Ramos (cell line): ENCODE data around the gene COPZ2.
"Not testable (repeated sequence)": the region's sequence is repeated elsewhere in the genome, so short reads cannot be mapped to it uniquely, and the experiment has no call there.

Source experiments
- in situ Hi-C: fragments of 300-500 bp; cut with MboI; formaldehyde crosslinking; loops from one replicate; pipeline ENCODE4 v1.14.3; 2022; ENCODE audit warnings: low sequenced_read_pairs; ENCODE audit not compliant: unreplicated experiment

Gene COPZ2, protein sequence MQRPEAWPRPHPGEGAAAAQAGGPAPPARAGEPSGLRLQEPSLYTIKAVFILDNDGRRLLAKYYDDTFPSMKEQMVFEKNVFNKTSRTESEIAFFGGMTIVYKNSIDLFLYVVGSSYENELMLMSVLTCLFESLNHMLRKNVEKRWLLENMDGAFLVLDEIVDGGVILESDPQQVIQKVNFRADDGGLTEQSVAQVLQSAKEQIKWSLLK

DNA sequence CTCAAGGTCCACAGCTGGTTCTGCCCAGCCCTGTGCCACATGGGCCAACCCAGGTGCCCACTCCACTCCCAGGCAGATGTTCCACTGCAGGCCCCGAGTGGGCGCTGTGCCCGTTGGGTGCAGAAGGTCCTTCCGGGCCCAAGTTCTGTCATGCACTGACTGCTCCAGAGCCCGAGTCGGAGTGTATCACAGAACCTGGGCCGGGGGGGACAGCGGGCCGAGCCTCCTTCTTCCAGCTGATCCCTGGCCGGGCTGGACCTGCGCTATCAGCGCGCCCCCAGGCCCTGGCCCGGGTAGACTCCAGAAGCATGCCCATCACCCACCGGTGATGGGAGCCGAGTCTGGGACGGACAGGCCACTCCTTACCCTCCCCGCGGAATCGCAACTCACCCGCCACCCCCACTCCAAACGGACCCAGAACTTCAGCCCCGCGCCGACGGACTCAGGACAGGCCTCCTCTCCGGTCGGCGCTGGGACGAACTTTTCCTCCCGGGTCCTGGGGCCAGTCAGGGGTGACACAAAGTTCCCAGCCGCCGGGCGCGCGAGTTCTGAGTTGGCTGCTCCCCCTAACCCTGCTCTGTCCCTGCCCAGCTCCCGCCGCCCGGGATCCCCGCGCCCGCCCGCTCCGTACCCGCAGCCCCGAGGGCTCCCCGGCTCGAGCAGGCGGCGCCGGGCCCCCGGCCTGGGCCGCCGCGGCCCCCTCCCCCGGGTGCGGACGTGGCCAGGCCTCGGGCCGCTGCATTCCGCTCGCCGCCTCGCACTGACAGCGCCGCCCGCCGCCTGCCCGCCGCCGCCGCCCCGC is at the start of gene COPZ2:
Gene COPZ2 (minus strand): TSS at position 762 of the 802 bp plus-strand sequence. CDS start 20 bp downstream, at position 742.
- in situ Hi-C loops, result no loop called here

- in situ Hi-C loops, result no loop called here
Measured at GRCh38 chr17:48084932-48085331, 47.3 kb upstream of the COPZ2 start.

GRCh38 chr17:48081858-48082257 is 44.3 kb upstream of the COPZ2 start:
- in situ Hi-C loops, result no loop called here

- in situ Hi-C loops, result not testable (repeated sequence)
Measured at GRCh38 chr17:48077152-48077551, 39.6 kb upstream of the COPZ2 start.

GRCh38 chr17:48074322-48075081 is 36.9 kb upstream of the COPZ2 start:
- in situ Hi-C loops, result no loop called here

DNA sequence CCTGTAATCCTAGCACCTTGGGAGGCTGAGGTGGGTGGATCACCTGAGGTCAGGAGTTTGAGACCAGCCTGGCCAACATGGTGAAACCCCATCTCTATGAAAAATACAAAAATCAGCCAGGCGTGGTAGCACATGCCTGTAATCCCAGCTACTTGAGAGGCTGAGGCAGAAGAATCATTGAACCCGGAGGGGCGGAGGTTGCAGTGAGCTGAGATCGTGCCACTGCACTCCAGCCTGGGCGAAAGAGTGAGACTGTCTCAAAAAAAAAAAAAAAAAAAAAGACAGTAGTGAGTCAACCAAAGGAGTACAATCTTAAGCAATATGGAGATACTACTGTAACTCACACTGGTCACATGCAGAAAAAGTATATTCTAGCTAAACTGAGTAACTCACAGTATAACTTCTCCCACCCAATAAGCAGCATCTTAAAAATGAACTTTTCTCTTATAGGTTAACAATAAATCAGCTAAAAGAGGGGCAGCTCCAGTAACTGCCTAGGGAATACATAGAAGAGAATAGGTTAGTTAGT is 36.0 kb upstream of the COPZ2 start:
- in situ Hi-C loops, result not testable (repeated sequence)

DNA sequence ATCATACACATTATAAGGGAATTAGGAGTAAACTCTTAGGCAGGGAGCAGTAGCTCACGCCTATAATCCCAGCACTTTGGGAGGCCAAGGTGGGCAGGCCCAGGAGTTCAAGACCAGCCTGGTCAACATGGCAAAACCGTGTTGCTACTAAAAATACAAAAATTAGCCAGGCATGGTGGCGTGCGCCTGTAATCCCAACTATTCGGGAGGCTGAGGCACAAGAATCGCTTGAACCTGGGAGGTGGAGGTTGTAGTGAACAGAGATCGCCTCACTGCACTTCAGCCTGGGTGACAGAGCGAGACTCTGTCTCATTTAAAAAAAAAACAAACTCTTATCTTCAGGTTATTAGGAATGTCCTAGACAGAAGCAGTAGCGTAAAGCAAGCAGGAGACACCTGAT is 35.2 kb upstream of the COPZ2 start:
- in situ Hi-C loops, result not testable (repeated sequence)

DNA sequence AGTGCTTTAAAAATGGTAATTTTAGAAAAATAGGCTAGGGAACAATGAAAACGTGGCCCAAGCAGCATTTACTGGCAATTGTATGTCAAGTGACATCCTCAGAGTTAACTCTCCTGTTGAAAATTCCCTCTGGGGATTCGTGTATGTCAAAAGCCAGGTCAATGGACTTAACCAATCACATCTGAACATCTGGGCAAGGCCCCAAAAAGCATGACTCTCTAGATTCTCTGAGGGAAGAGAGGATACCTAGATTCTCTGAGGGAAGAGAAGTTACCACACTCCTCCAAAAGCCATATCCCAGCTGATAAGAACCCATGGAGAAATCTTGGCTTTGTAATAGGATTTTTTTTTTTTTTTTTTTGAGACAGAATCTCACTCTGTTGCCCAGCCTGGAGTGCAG is 34.1 kb upstream of the COPZ2 start:
- in situ Hi-C loops, result no loop called here

GRCh38 chr17:48070195-48070594 is 32.6 kb upstream of the COPZ2 start:
- in situ Hi-C loops, result no loop called here

DNA sequence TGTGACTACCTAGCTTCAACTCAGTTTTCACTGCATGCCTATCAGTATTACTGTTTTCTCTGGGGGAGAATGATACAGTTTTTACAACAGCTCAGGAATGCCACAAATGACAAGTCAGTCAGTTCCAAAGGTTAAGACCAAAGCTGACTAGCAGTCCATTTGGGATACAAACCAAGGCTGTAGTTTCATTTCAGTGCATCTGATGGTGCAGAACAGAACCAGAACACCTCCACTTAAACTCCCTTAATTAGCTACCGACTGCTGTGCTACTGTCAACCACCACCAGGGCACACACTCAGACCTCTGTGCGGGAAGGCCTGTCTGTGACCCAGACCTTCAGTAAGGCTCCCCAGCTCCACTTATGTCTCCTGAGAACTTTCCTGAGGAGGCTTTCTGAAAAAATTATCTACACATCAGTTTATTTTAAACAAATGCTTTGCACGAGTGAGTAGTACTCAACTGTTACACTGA is 30.9 kb upstream of the COPZ2 start:
- in situ Hi-C loops, result no loop called here

DNA sequence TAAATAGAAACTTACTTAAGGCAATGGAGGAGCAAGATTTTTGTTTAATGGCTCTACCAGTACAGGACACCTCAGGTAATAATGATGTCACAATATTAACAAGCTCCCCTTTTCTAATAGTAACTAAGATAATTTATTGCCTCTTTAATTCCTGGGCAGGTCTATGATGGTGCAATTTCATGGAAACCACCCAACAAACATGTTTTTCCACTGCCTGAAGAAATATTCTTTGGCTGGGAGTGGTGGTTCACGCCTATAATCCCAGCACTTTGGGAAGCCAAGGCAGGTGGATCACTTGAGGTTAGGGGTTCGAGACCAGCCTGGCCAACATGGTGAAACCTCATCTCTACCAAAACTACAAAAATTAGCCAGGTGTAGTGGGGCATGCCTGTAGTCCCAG is 30.2 kb upstream of the COPZ2 start:
- in situ Hi-C loops, result not testable (repeated sequence)

GRCh38 chr17:48067245-48067644 is 29.6 kb upstream of the COPZ2 start:
- in situ Hi-C loops, result no loop called here

DNA sequence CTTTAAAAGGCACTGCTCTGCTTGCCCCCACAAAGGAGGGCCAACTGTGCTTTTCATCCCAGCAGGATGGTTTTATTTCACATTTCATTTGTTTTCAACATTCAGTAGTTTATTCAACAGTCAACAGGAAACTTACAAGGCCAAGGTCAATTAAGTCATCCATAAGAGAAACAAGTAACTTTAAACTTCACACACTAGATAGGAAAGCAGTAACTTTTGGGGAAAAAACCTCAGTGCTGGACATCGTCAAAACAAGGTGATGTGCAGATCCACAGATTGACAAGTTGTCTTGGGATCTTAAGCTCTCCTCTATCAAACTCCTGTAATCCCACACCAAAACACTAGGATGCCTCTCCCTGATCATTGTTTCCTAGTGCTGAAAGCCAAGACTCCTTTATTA is 29.1 kb upstream of the COPZ2 start:
- in situ Hi-C loops, result no loop called here

DNA sequence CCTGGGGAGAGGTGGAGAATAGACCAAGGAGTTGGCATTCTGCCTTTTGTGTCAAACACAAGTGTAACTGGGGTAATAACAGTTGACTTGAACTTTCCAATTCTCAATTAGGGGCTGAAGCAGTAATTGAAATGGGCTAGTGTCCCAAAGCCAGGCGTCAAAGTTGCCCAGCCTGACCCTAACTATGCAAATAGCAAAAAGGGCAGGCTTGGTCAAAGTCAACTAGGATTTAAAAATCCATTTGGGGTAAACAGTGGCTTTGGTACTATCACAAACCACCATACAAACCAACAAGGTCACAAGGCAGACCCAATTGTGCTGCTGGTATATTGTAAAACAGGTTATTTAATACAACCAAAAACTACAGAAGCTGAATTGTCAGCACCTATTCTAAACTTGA is 28.6 kb upstream of the COPZ2 start:
- in situ Hi-C loops, result no loop called here

DNA sequence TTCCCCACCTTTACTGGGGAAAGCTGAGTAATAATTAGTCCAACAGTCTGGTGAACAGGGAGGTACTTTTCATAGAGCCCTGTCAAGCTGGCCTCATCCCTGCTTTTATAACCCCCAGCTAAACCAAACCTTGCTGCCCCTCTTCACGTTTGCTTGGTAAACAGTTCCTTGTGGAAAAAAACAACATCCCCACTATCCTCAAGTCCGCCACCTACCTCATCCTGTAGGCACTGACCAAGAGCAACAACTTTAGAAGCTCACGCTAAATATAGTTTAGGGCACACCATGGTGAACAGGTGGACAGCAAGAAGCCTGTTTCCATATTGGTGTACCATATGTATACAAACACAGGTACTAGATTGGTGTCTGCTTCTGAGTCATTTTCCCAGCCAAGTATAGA is 27.0 kb upstream of the COPZ2 start:
- in situ Hi-C loops, result no loop called here

DNA sequence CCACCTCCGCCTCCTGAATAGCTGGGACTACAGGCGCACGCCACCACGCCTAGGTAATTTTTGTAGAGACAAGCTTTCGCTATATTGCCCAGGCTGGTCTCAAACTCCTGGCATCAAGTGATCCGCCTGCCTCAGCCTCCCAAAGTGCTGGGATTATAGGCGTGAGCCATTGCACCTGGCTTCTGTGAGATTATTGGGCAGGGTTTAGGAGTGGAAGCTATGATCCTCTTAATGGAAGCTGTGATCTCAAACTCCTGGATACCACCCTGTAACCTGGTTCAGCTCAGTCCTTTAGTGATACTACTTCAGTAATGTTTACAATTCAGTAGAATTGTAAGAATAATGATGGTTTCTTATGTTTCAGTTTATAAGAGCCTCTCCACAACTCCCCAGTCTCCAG is 24.7 kb upstream of the COPZ2 start:
- in situ Hi-C loops, result no loop called here

- in situ Hi-C loops, result no loop called here
Measured at GRCh38 chr17:48060249-48060648, 22.7 kb upstream of the COPZ2 start.

GRCh38 chr17:48059125-48059668 is 21.6 kb upstream of the COPZ2 start:
- in situ Hi-C loops, result no loop called here

GRCh38 chr17:48058393-48059124 is 21.0 kb upstream of the COPZ2 start:
- in situ Hi-C loops, result no loop called here

DNA sequence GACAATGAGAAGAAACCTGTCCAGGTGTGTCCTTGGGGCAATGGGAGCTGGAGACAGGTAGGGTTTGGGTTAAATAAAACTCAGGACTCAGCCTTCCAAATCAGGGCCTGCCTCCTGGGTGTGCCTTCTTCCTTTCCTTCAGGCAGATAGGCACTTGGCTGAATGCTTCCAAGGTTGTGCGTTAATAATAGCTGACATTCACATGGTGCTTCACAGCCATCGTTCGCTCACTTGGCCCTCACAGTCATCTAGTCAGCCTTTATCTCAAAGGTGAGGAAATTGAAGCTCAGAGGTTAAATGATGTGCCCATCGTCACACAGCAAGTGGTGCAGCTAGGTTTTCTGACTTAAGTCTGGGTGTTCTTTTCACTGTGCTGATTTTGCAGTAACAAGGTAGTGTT is 20.0 kb upstream of the COPZ2 start:
- in situ Hi-C loops, result no loop called here
